Stomach (tissue), 9 donors: ENCODE results near the gene MANSC1. TPM values are rescaled to one million over a fixed set of nuclear protein-coding genes. Genes with fewer than 3 reads are reported as not detected.

Experiments
- DNase-seq, 2 donors: peaks; one replicate each; pipeline versions ENCODE4 v3.0.0 to v3.0.0-alpha.2; 2013 to 2019
- H3K27ac ChIP-seq, 5 donors: fragments of 200-600 bp in 4 of 5; sonication (generic) in 4 of 5; one replicate each; pipeline ENCODE4 v1.5.1; 2013 to 2019; ENCODE audit warnings: mild to moderate bottlenecking in 1 of 5, moderate library complexity in 1 of 5
- H3K27me3 ChIP-seq, 3 donors: fragments of 200-600 bp; sonication (generic); one replicate each; pipeline ENCODE4 v1.5.1; 2017 to 2019; ENCODE audit warnings: mixed run types in 1 of 3
- H3K36me3 ChIP-seq, 4 donors: fragments of 200-600 bp; sonication (generic); 1 replicate in 3 of 4; 2 replicates in 1 of 4; pipeline ENCODE4 v1.5.1; 2016 to 2019
- H3K4me1 ChIP-seq, 4 donors: fragments of 200-600 bp; sonication (generic); one replicate each; pipeline ENCODE4 v1.5.1; 2016 to 2019
- H3K4me3 ChIP-seq, 4 donors: fragments of 200-600 bp; sonication (generic) in 3 of 4; one replicate each; pipeline ENCODE4 v1.5.1; 2016 to 2019; ENCODE audit warnings: mild to moderate bottlenecking in 1 of 4
- H3K9me3 ChIP-seq, 4 donors: fragments of 200-600 bp; sonication (generic); one replicate each; pipeline ENCODE4 v1.5.1; 2016 to 2019
- EP300 ChIP-seq: sonication (generic); formaldehyde crosslinking; IDR thresholded peaks from one replicate; pipeline ENCODE4 v1.6.1; 2017; ENCODE audit warnings: antibody characterized with exemption
- POLR2A ChIP-seq, 4 donors: fragments of 450-650 bp; IDR thresholded peaks; one replicate each; pipeline ENCODE4 v1.6.1; 2016; ENCODE audit warnings: antibody characterized with exemption in 4 of 4, control low read depth in 2 of 4, mild to moderate bottlenecking in 1 of 4, moderate library complexity in 1 of 4
- POLR2AphosphoS5 ChIP-seq, 3 donors: sonication (generic); formaldehyde crosslinking; IDR thresholded peaks; one replicate each; pipeline ENCODE4 v1.6.1; 2016; ENCODE audit warnings: antibody characterized with exemption in 3 of 3
- WGBS, 5 donors: extraction: QIAGEN DNeasy Blood & Tissue Kit in 3 of 5; methylation state at CpG; one replicate each; pipeline versions ENCODE4 v1.1.5 to v1.1.7; 2013 to 2018; 5-methylcytosine and 5-hydroxymethylcytosine counted together
- intact Hi-C: fragments of 100-400 bp; cut with DNase I; formaldehyde crosslinking; loops from one replicate; pipeline ENCODE4 v1.15.1; 2023; ENCODE audit warnings: low total_unique reads
- polyA plus RNA-seq, 3 donors: library from polyadenylated mRNA; stranded (reverse); fragments of 200-250 nt; gene quantifications; one replicate each; pipeline ENCODE4 v1.2.3, GENCODE V29; 2013
- total RNA-seq, 5 donors: library from RNA; depleted of rRNA; stranded (reverse); fragments of >200 nt; gene quantifications; one replicate each; pipeline versions ENCODE4 v1.1.0 to v1.2.3, GENCODE V29; 2014 to 2016
- TF ChIP-seq, protein P1 (sequence below), 7 experiments: fragments of 450-650 bp in 4 of 7; fragments of 200-600 bp in 3 of 7; sonication (generic) in 3 of 7; IDR thresholded peaks; one replicate each; pipeline ENCODE4 v1.5.1; 2016 to 2019; ENCODE audit warnings: antibody characterized with exemption in 7 of 7, control low read depth in 2 of 7, mild to moderate bottlenecking in 1 of 7
- donor health status: healthy with polysubstance abuse.
- donor health status: Bipolar disorder and iron deficiency.
- donor health status: healthy.

The MANSC1 gene
- total and polyA plus RNA-seq, 8 donors: 0.29 to 35.7 (median 9.5) TPM

DNA sequence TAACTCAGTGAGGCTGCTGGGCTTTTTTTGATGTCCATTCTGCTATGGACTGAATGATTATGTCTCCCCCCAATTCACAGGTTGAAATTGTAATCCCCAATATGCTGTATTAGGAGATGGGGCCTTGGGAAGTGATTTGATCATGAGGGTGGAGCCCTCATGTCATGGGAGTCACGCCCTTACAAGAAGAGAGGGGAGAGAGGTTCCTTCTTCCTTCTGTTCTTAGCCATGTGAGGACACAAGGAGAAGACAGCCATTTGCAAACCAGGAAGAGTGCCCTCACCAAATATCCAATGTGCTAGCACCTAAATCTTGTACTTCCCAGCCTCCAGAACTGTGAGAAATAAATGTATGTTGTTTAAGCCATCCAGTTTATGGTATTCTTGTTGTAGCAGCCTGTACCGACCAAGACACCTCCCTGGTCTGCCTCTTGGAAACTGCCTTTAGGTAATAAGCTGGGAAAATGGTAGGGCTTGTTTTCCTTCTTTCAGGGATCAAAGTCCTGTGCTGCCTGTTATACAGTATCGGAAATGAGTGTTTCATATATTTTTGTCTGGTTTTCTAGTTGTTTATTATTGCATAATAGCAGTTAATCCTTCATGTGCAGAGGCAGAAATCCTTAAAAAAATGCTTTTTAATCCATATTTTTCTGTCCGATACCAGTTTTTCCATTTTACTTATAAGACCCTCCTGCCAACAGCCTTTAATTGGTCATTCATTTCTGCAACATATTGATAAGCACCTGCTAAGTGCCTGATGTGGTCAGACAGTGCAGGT lies 23.1 kb upstream of the MANSC1 start:
- WGBS, 5 donors: 70 to 78% (median 74%) methylated on average over 4 of the region's 4 CpGs
- no peak overlapping the region for H3K4me3 ChIP-seq
- no peak for TF ChIP-seq POLR2AphosphoS5 (IDR thresholded peaks at IDR 0.05)
- TF ChIP-seq POLR2A (IDR thresholded peaks at IDR 0.05): no peak
- TF ChIP-seq, protein P1, sequence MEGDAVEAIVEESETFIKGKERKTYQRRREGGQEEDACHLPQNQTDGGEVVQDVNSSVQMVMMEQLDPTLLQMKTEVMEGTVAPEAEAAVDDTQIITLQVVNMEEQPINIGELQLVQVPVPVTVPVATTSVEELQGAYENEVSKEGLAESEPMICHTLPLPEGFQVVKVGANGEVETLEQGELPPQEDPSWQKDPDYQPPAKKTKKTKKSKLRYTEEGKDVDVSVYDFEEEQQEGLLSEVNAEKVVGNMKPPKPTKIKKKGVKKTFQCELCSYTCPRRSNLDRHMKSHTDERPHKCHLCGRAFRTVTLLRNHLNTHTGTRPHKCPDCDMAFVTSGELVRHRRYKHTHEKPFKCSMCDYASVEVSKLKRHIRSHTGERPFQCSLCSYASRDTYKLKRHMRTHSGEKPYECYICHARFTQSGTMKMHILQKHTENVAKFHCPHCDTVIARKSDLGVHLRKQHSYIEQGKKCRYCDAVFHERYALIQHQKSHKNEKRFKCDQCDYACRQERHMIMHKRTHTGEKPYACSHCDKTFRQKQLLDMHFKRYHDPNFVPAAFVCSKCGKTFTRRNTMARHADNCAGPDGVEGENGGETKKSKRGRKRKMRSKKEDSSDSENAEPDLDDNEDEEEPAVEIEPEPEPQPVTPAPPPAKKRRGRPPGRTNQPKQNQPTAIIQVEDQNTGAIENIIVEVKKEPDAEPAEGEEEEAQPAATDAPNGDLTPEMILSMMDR (IDR thresholded peaks at IDR 0.05): no peak
- no peak for TF ChIP-seq EP300
- peaks cover 4 to 21% (median 6%) of the 10 kb centered on the region in 4 donors for H3K36me3 ChIP-seq
- intact Hi-C loops: no loop called here
- DNase-seq: no peak
- no peaks in the 10 kb centered on the region for H3K27me3 ChIP-seq
- no peaks in the 10 kb centered on the region for H3K9me3 ChIP-seq
- H3K4me1 ChIP-seq: peaks cover 0 to 12% (median 5%) of the 10 kb centered on the region in 4 donors
- no peak overlapping the region for H3K27ac ChIP-seq

DNA sequence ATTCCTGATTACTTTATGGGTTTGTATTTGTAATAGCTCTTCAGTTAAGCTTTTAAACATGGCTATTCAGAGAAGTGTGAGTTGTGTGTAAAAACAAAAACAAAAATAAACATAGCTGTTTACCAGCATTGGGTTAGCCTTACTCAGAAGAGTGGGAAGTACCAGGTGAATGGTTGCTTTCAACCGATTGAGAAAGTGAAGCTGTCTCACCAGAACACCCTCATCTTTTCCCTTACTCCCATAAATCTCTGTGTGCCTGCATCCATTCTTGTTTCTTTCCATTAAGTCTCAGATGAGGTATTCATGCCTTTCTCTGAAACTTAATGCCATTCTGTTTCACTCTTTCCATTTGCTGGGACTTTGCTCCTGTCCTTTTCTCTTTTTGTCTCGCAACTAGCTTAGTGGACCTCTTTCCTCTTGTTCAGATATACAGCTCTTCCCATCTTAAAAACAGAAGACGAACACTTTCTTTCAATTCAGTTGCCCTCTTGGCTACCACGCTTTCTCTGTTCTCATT lies 17.5 kb upstream of the MANSC1 start:
- no peaks in the 10 kb centered on the region for H3K27me3 ChIP-seq
- peaks cover 3 to 22% (median 21%) of the 10 kb centered on the region in 4 donors for H3K36me3 ChIP-seq
- intact Hi-C loops: no loop called here
- no peak overlapping the region for H3K4me3 ChIP-seq
- H3K9me3 ChIP-seq: no peaks in the 10 kb centered on the region
- TF ChIP-seq, protein P1 (IDR thresholded peaks at IDR 0.05): no peak
- no peak for DNase-seq
- no peak overlapping the region for H3K27ac ChIP-seq
- WGBS, 5 donors: 91 to 97% (median 94%) methylated on average over 4 of the region's 4 CpGs
- peaks cover 0 to 28% (median 7%) of the 10 kb centered on the region in 4 donors for H3K4me1 ChIP-seq

DNA sequence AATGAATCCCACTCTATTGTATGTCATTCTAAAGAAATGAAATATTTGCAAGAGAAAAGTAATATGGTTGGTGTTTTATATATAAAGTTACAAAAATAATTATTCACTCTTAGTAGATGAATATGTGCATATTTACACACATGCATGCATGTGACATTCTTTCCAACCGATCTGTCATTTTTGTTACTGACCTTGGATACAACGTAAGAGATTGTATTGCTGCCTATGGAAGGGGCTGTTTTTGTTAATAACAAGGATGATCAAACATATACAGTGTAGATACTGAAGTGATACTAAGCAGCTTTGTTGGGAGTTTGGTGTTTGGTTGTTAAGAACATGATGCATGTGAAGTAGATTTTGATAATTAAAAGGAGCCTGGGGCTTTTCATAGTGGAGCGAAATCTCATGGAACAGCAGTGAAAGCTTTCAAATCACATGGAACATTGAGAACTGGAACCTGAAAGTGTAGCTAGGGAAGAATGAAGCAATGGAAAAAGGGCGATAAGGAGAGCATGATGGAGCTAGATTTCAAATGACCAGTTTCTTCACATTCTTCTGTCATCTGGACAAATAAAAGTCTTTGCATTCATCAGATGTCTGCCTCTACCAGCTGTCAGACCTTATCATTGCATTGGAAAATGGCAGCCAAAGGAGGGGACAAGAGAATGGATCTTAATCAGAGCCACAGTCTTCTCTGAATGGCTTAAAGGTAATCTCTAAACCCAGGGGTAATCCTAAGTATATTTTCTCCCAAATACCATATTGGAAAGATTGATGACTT lies 16.8 kb upstream of the MANSC1 start:
- H3K36me3 ChIP-seq: peaks cover 3 to 22% (median 16%) of the 10 kb centered on the region in 4 donors
- no peak for DNase-seq
- 82 to 96% (median 88%) methylated on average over 4 of the region's 4 CpGs for WGBS, 5 donors
- no peaks in the 10 kb centered on the region for H3K9me3 ChIP-seq
- no peaks in the 10 kb centered on the region for H3K27me3 ChIP-seq
- intact Hi-C loops: no loop called here
- H3K4me3 ChIP-seq: no peak overlapping the region
- H3K4me1 ChIP-seq: peaks cover 0 to 28% (median 7%) of the 10 kb centered on the region in 4 donors
- no peak for TF ChIP-seq EP300
- TF ChIP-seq, protein P1 (IDR thresholded peaks at IDR 0.05): no peak
- no peak for TF ChIP-seq POLR2A (IDR thresholded peaks at IDR 0.05)
- no peak for TF ChIP-seq POLR2AphosphoS5 (IDR thresholded peaks at IDR 0.05)
- H3K27ac ChIP-seq: no peak overlapping the region

DNA sequence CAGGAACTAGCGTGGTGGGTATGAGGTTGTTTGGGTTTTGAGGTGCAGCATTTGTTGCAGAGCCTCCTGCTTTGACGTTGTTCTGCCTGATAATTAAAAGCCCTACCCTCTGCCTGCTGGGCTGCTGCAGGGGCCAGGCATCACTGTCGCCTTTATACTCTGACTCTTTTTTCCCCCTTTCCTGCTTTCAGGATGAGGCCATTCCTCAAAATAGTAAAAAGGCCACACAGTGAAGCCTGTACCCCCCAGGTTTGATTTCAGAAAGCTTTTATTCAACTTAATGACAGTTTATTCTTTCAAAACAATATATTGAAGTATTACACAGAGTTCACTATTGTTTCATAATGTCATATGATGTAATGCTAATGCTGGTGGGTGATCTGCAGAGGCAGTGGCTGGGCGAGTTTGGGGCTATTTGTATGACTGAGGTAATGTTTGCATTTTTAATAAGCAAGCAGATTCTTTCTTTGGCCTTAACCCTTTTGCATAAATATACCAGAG lies 15.9 kb upstream of the MANSC1 start:
- Histone ChIP-seq H3K9me3 (no peaks in the 10 kb centered on the region), H3K4me1 (peaks cover 0 to 32% (median 8%) of the 10 kb centered on the region in 4 donors), H3K36me3 (peaks cover 3 to 28% (median 16%) of the 10 kb centered on the region in 4 donors), H3K27ac (peak overlapping the region in 2 of 5 donors; percentile 32 to 43), H3K4me3 (no peak overlapping the region), H3K27me3 (no peaks in the 10 kb centered on the region)
- peak in 1 of 2 donors; percentile 35 for DNase-seq
- 32 to 53% (median 47%) methylated on average over 4 of the region's 4 CpGs for WGBS, 5 donors
- intact Hi-C loops: no loop called here
- TF ChIP-seq, protein P1 (IDR thresholded peaks at IDR 0.05): no peak
- no peak for TF ChIP-seq POLR2AphosphoS5 (IDR thresholded peaks at IDR 0.05)
- no peak for TF ChIP-seq EP300
- no peak for TF ChIP-seq POLR2A (IDR thresholded peaks at IDR 0.05)
